ENCODE results near the gene ALG2.
A peak's percentile ranks its signal among the peaks of the same experiment; 100 is the strongest.
"Not testable (repeated sequence)": the region's sequence is repeated elsewhere in the genome, so short reads cannot be mapped to it uniquely, and the experiment has no call there.

Gene ALG2

DNA sequence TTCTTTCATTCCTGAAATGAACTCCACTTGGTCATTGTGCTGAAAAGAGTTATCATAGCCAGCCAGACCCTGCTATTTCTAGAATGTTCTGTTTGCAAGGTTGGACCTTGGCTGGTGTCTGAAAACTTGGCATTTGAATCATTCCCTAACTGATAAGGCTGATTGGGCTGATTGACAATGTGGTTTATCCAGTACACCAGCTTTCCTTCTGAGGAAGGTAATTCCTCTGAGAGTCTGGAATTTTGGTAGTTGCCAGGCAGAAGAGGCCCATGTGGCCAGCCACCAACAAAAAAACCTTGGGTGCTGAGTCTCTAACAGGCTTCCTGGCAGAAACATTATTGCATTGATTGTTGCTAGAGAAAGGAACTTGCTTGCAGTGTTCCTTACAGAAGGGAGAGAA lies 15.6 kb upstream of the ALG2 start:
- DNase-seq, result no peak

DNA sequence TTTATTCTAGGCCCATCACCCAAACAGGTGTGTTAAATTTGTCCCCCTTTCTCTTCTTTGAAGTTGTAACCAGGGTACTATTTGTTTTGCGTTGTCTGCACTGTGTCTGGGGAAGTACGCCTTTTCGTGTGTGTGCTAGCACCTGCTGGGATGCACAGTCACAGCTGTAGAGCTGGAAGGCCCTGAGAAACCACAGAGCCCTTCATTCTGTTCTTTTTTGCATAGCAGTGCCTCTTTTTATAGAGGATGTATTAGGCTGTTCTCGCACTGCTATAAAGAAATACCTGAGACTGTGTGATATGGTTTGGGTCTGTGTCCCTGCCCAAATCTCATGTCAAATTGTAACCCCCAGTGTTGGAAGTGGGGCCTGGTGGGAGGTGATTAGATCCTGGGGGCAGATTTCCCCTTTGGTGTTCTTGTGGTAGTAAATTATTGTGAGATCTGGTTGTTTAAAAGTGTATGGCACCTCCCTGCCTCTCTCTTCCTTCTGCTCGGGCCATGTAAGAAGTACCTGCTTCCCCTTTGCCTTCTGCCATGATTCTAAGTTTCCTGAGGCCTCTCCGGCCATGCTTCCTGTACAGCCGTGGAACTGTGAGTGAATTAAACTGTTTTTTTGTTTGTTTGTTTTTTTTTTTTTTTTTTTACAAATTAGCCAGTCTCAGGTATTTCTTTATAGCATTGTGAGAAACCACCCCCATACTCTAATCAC lies 14.3 kb upstream of the ALG2 start:
- DNase-seq, result no peak

DNA sequence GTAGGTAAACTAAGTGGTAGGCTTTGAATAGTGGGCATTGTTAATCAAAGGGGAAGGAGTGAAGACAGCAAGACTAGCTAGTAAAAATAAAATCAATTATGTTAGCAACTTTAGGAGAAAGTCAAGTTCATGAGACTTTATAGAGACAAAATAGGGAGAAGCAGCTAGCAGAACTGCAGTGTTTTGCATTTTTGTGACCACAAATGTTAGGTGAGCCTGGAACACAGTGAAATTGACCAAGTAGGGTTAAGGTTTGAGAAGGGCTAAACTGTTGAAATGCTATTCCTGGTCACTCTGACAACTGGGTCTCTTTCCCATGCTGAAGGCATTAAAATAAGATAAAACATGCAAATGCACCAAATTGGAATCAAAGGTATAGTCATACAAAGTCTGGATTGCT lies 13.3 kb upstream of the ALG2 start:
- no peak for DNase-seq

DNA sequence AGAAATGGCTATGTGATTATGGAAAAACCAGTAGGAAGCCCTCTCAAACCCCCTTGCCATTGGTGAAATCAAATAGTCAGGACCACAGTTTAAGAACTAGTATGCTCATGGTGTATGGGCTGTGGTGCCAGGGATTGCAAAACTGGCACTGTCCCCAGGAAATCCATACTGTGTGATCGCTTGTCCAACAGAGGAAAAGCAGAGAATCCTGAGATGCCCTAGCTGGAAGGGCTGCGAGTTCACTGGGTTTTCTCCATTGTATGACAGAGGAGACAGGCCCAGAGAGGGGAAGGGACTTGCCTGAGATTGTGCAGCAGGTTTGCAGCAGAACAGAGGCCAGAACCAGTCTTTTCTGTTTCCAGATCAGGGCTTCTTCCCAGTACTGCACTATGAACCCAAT lies 12.9 kb upstream of the ALG2 start:
- no peak for DNase-seq

DNA sequence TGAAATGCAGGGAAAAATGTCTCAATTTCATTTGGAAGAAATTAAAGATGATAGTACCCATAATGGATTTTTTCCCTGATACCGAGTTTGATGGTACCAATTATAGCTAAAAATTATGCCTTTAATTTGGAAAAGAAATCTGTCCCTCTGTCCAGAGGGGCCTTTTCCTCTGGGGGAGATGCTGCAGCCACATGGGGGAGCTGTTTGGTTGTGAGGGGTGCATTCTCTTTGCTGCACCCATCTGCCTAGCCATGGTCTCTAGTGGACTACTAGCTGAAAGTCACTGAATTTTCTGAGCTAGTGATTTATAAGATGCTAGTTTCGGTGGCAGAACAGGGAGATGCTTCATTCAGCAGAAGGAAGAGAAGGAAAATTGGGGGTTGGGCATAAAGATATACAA lies 10.0 kb upstream of the ALG2 start:
- DNase-seq, result no peak

DNA sequence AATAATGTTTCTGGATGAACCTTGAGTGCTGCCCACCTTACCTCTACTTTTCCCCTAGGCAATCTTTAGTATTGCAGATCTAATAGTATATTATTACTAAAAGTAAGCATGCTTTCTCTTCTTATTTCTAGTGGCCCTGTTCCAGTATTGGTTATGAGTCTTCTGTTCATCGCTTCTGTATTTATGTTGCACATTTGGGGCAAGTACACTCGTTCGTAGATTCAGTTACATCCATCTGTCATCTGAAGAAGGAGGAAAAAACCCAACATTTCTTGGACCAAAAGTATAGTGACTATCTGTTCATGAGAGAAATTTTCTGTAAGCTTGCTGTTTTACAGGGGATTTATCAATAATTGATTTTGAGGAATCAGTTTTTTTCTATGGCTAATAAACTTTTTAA lies 8.5 kb upstream of the ALG2 start:
- DNase-seq, result no peak

DNA sequence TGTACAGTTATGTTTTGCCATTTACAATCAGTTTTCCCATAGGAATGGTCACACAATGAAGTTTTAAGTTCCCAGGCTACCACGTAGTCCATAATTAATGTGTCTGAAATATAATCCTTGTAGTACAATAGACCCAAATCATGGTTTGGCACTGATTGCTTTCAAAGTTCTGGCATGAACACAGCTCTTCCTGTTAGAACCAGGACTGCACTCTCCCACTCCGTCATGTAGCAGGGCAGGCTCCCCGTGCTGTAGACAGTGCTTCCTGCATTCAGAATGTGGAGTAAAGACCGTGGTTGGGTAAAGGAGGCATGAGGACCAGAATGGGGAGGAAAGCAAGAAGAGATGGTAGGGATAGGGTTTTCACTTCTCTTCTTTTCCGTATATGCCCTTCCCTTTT lies 4.3 kb upstream of the ALG2 start:
- no peak for DNase-seq

DNA sequence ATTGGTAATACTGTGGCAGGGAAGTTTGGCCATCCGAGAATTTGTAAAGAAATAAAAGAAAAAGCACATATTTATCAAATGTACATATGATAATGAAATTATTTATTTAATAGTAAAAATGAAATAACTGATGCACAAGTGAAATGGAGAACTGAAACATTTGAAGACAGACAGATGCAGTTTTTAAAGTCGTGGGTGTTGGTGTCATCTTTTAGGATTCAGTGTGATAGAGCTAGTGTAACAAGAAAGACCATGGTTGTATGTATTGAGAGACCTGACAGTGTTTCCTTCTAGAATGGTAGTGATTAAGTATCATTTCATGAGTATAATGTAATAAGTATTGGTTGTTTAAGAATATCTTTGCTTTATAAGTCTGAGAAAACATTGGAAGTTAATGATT lies 2.7 kb upstream of the ALG2 start:
- no peak for DNase-seq

DNA sequence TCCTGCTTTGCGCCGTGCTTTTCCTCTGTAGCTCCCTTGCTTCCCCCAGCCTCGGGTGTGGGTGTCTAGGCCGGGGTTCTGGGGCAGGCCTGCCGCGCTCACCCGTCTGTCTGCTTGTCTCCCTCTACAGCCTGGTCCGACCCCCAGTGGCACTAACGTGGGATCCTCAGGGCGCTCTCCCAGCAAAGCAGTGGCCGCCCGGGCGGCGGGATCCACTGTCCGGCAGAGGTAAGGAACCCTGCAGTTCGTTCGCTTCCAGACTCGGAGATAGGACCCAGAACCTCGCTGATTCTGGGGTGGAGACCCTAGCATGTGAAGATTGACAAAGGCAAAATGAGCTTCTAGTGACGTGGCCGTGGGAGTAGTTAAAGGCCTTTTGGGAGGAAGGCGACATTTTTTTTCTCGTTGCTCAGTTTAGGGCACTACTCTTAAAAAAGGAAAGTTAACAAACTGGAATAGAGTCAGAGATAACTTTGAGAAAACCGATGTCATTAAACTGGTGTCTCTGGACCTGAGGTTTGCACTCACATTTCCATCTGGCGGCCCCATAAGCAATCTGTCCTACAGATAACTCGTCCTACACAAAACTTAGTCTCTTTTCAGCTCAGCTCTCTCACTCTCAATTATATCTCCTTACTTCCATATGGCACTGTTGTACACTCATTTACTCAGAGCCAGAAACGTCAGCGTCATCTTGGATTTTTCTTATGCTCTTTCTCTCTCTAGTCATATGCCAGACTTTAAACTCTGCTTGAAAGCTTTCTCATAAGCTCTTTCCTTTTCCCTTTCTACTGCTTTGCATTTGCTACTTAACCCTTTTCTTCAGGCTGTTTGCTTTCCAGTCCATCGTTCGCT lies 901 bp upstream of the ALG2 start:
- DNase-seq, result peak in 1 of 6 experiments; percentile 0

DNA sequence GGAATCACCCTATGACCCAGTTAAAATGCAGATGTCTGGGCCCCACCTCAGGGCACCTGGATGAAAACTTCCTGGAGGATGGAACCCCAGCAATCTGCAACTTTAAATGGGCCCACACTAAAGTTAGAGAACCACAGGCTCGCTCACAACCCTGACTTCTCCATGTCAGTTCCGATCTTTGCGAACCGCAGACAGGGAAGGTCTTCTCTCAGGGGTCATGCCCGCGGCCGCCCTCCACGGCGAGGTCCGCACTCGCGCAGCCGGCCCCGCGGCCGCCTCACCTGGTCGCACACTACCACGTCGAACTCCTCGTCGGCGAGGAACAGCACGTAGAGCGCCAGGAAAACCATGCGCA lies 499 bp downstream of the ALG2 start:
- DNase-seq, result no peak

DNA sequence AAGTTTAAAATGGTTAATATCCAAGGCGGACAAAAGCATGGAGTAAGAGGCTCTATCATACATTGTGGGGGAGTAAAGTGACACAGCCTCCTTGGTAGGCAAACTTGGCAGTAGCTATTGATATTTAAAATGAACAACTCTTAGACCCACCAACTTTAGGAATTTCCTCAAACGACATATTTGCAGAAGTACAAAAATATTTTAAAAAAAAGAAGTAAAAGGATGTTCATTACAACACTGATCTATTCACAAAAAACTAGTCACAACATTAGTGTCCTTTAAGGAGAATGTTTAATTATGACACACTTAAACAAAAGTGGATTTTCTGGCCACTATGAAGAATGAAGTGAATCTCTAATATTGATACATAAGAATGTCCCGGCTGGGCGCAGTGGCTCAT lies 1.7 kb downstream of the ALG2 start:
- no peak for DNase-seq

DNA sequence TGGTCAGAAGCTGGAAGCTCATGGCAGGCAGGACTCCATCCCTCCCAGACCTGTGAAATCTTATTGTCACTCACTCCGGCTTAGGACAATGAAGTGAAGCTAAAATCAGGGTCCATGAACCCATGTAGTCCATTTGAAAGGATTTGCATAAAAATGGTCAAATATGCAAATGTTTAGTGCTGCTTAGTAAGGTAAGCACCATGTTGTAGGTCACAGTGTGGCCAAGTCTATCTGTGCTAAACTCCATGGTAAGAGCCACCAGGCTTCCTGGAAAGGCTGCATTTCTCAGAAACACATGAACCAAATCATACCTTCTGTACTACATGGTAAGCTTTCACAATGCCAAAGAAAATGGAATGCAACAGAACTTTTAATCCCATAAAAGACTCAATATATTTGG lies 5.7 kb downstream of the ALG2 start:
- no peak for DNase-seq

DNA sequence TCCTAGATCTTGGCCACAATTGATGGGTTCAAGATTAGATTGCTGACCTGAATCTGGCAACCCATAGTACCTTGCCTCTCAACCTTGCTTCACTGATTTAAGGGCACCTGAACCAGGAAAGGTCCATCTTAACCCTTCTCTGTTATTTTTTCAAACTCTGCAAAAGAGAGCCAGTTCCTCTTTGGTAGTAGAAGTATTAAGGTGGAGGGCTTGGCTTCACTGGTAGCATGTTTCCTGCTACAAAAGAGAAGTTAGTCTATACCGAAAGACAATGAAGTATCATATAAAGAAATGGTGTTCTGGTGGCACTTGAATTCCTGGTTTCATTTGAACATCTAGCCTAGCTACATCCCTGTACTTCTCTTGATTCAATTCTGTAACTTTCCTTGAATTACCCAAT lies 8.5 kb downstream of the ALG2 start:
- no peak for DNase-seq

DNA sequence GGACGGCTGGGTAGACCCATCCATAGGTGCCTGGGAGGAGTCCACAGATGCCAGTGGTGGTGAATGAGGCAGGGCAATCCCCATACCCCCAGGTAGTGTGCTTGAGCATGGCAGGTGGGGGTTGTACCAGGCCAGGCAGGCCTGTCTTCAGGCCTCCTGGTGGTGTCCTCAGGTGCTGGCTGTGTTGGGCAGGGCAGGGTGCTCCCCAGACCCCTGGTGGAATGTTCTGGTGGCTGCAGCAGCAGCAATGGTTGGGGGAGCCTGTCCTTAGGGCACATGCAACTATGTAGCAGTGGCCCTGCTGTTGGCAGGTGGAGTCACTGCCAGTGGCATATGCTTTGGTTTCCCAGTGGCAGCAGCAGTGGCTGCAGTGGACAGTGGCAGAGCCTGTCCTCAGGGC lies 10.0 kb downstream of the ALG2 start:
- DNase-seq, result no peak

DNA sequence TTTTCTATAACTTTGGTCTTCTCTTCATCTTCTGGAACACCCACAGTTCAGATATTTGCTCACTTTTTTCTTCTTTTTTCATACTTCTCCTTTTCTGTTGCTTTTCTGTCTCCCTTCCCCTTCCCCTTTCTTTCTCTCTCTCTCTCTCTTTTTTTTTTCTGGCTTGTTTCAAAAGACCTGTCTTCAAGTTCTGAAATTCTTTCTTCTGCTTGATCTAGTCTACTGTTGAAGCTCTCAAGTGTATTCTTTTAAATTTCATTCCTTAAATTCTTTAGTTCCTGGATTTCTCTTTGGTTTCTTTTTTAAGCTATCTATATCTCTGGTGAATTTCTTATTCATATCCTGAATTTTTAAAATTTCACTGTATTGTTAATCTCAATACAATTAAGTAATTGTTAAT lies 11.2 kb downstream of the ALG2 start:
- no peak for DNase-seq

DNA sequence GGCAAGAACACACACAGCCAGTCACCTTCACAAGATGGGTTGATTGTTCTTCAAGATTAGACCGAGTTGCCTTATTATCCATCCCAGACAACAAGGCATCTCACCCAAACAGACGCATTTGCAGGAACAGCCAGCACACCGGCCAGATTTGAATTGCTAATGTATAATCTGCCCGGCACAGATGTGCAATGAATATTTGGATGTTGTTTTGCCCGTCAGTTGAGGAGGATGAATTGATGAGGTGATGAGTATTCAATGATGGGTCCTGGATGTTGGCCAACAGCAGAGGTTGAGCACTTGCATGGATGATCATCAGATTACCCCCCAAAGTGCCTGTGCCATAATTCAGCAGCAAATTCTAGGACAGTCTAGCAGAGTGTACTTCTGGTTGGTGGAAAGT lies 20.1 kb downstream of the ALG2 start:
- no peak for DNase-seq

DNA sequence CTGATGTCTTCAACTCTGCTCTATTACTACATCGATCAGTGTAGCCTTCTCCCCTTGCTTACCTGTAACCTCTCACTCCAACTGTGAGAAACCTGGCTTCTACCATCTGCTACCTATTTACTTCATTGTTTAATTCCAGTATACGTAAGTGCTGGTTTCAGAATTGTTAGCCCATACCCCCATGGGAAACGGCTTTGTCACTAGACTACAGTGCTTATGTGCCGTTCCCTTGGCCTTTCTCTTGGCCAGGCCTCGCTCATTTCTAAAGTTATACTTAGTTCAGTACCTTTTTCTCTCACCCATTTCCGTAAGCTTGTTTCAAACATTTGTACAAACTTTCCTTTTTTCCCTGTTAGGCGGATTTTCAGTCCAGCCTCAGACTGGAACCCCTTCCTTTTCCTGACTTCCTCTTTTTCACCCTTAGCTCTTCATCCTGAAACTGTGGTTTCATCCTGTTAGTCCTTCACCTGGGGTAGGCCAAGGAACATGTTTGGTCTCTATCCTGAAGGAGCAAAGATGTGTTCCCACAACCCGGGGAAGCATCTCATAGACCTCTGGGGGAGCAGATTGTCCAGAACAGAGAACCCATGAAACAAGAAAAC lies 21.7 kb downstream of the ALG2 start:
- DNase-seq, result no peak

DNA sequence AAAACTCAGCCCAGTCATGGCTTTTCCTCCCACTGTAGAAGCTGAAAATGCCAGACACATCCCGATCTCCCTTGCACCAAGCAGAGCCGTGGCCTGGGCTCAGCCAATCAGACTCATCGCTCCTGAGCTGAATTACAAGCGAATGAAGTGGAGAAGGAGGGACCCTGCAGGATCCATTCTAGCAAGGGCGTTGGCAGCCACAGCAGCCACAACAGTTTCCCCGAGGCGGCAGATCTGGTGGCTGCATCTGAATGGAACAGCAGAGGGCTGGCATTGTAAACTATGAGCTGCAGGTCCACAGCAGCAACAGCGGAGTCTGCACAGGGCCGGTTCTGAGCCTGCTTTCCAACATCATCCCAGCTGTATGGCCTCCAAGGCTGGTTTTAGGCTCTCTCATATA lies 23.8 kb downstream of the ALG2 start:
- DNase-seq, result no peak

DNA sequence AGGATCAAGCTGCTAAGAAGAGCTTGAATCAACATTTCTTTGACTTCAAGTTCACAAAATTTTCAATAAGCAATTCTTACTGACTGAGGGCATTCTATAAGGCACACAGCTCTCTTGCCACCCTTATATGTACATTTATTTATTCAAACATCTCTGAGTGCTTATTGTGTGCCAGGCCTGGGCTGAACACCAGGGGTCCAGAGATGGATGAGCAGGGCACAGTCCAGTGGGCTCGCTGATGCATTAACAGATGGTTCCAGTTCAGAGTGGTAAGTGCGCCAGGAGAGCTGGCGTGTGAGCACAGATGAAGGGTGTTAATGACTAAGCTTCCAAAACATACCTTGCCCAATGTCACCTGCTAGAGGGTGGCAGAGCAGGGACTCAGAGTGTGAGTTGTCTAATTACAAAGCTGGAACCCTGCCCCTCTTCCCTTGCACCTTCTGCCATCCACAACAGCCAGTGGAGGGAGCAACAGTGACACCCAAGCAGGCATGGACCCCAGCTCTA lies 24.6 kb downstream of the ALG2 start:
- no peak for DNase-seq

DNA sequence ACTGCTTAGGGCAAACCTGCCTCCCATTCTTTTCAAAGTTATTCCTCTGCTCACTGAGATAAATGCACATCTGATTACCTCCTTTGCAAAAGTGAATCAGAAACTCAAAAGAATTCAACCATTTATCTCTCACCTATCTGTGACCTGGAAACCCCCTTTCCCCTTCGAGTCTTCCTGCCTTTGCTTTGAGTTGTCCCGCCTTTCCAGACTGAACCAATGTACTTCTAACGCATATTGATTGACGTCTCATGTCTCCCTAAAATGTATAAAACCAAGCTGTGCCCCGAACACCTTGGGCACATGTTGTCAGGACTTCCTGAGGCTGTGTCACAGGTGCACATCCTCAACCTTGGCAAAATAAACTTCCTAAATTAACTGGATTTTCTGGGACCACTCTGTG lies 25.3 kb downstream of the ALG2 start:
- DNase-seq, result not testable (repeated sequence)

DNA sequence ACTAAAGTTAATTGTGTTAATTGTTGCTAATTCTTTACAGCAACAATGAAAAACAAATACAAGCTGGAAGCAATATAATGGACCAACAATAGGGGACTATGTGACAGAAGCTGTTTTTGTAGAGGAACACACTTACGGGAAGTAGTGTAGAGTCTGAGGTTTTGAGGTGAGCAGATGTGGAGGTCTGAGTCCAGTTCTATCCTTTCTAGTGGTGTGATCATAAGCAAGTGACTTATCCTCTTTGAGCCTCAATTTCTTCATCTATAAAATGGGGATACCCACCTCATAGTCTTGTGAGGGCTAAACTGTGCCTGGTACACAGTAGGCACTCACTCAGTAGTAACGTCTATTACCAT lies 28.3 kb downstream of the ALG2 start:
- no peak for DNase-seq

DNA sequence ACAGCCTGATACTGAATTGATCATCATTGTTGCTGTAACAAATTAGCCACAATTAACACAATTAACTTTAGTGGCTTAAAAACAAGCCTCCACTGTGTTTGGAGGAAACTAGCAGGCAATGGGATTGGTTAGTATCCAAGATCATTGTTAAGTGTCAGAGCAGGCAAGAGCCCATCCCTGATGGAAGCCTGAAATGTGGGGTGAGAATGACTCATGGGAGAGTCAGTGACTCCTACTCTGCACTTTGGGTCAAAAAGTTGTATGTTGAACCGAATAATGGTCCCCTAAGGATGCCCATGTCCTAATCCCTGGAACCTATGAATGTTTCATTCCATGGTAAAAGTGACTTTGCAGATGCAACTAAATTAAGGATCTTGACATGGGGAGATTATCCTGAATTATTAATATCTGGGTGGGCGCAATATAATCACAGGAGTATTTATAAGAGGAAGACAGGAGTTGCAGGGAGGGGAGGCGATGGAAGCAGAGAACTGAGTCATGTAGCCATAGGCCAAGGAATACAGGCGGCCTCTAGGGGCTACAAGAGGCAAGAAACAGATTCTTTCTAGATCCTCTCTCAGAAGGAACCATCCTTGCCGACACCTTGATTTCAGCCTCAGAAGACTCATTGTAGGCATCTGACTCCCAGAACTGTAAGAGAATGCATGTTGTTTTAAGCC lies 28.8 kb downstream of the ALG2 start:
- no peak for DNase-seq

DNA sequence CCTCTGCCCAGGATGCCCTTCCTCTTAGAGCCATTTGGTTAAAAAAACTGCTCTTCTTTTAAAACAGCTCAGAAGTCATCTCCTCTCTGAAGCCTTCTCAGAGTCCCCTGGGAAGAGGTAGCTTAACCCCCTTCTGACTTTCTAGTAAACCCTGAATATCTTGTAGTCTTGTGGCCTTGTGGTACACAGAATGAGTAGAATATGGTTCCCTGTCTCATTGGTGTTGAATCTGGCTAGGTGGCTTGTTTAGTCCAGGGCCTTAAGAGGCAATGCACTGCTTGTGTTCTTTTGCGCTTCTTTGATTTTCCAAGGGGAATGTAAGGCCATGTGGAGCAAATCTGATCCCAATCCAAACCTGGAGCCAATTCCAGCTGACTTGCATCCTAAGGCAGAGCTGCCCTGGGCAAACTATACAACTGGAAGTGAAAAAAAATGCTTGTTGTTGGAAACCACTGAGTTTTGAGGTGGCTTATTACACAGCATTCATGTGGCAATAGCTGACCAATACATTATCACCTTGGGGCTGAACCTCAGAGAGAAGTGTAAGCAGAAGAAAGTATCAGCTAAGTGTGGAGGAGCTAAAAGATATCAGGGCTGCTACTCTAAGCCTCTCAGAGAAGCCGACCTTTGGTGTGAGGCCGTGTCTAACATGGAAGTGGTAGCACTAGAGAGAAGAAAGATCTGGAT lies 31.0 kb downstream of the ALG2 start:
- DNase-seq, result no peak

Data from stimulated activated naive CD4-positive, alpha-beta T cell (primary cell).